ENCODE measurements around the gene EHD4. TPM values are rescaled to one million over a fixed set of nuclear protein-coding genes. Genes with fewer than 3 reads are reported as not detected.

The EHD4 gene
- total RNA-seq, 2 donors from 2014 or later: 13.8 to 16.9 TPM

DNA sequence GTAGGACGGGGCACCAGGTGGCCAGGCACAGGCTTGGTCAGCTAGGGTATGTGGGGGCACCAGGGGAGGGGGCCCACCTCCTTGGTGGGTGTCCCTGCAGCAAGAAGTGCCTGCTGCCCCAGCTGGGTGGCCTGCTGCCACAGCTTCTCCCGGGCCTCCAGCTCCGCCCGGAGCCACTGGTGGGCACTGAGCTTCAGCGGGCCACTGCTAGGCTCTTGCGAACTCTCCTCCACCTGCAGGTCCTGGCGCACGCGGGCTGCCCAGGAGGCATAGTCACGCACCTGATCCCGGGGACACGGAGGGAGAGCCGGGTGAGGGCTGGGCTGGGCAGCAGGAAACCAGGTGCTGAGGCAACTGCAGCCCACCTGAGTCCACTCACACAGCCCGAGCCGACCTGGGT lies 104.0 kb downstream of the EHD4 start:
- ATAC-seq (no peak), DNase-seq (no peak)
- Histone ChIP-seq H3K27me3 (no peaks in the 10 kb centered on the region), H3K27ac (no peak overlapping the region), H3K4me3 (no peak overlapping the region), H3K4me1 (no peaks in the 10 kb centered on the region), H3K36me3 (replicated peaks in 1 of 2; ENCODE audit: insufficient read depth in 1 of 2, low read depth in 2 of 2) (no peaks in the 10 kb centered on the region), H3K9me3 (no peaks in the 10 kb centered on the region)
- WGBS, 2 donors: 91 to 93% methylated on average over 10 to 15 of the region's 15 CpGs
- intact Hi-C loops (cut with DNase I): no loop called here
- TF ChIP-seq POLR2A (IDR thresholded peaks at IDR 0.05) (no peak), CTCF (IDR thresholded peaks at IDR 0.05) (no peak)

DNA sequence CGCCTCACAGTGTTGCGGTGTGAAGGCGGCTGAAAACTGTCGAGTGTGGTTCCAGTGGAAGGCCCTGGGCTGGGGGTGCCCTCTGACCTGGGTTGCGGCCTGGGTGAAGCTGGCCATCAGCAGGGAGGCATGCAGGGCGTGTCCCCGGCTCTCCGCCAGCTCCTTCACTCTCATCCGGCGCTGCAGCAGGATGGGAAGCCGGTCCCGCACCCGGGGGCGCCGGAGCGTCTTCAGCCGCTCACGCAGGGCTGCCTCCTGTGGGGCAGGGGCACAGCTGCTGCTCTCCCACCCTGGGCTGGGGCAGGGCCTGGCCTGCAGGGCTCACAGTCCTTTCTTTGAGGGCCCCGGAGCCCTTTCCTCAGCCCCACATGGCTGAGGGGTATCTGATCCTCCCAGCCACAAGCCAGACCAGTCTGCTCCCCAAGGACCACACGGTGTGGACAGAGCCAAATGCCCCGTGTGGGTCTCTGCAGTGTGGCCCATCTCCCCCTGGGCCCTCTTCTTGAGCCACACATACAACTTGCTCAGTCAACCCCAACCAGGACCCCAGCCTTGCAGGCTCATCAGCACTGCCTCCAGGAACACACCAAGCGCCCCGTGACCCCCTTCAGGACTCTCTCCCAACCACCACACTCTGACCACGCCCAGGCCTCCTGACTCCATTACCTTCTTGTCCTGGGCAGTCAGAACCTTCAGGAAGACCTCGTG lies 105.3 kb downstream of the EHD4 start:
- no peak overlapping the region for H3K27ac ChIP-seq
- no peaks in the 10 kb centered on the region for H3K9me3 ChIP-seq
- intact Hi-C loops (cut with DNase I): no loop called here
- H3K36me3 ChIP-seq (replicated peaks in 1 of 2; ENCODE audit: insufficient read depth in 1 of 2, low read depth in 2 of 2): no peaks in the 10 kb centered on the region
- no peaks in the 10 kb centered on the region for H3K4me1 ChIP-seq
- TF ChIP-seq POLR2A (IDR thresholded peaks at IDR 0.05) (no peak), CTCF (IDR thresholded peaks at IDR 0.05) (no peak)
- ATAC-seq: no peak
- no peak for DNase-seq
- H3K4me3 ChIP-seq: no peak overlapping the region
- no peaks in the 10 kb centered on the region for H3K27me3 ChIP-seq
- 85 to 86% methylated on average over 17 to 22 of the region's 25 CpGs for WGBS, 2 donors

- Histone ChIP-seq H3K4me1 (no peaks in the 10 kb centered on the region), H3K36me3 (replicated peaks in 1 of 2; ENCODE audit: insufficient read depth in 1 of 2, low read depth in 2 of 2) (no peaks in the 10 kb centered on the region), H3K9me3 (no peaks in the 10 kb centered on the region), H3K27me3 (no peaks in the 10 kb centered on the region), H3K4me3 (no peak overlapping the region), H3K27ac (no peak overlapping the region)
- WGBS, 2 donors: 78% methylated on average over 7 of the region's 8 CpGs; no CpG with 5 or more reads in 1 of the 2 donors
- DNase-seq: no peak
- TF ChIP-seq CTCF (IDR thresholded peaks at IDR 0.05): no peak
- TF ChIP-seq POLR2A (IDR thresholded peaks at IDR 0.05): no peak
- ATAC-seq: no peak
- intact Hi-C loops (cut with DNase I): no loop called here
Observed at GRCh38 chr15:41866263-41866703, 106.1 kb downstream of the EHD4 start.

DNA sequence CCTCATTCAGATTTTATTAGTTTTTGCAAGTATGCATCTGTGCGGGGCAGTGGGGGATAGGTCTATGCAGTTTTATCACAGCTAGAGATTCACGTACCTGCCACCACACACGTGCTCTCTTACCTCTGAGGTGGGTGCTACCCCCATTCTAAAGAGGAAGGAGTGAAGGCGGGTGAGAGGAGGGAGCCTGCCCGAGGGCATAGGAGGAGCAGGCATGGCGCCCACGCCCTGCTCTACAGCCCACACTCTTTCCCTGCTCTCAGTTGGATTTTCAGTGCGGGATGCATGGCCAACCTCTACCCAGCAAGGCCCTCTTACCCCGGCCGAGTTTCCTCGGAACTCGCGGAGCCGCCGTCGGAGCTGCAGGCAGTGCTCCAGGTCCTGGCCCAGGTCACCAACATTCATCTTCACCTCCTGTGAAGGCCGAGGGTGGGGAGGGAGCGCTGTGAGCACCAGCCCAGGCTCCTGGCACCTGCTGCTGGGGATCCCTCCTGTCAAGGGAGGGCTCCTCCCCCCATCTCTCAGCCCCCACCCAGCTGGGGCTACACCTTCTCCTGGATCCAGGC lies 106.8 kb downstream of the EHD4 start:
- intact Hi-C loops (cut with DNase I): no loop called here

More for the DNA sequence above, 106.8 kb downstream of the EHD4 start:
- Histone ChIP-seq H3K36me3 (replicated peaks in 1 of 2; ENCODE audit: insufficient read depth in 1 of 2, low read depth in 2 of 2) (no peaks in the 10 kb centered on the region), H3K9me3 (no peaks in the 10 kb centered on the region), H3K4me3 (no peak overlapping the region), H3K27me3 (no peaks in the 10 kb centered on the region), H3K27ac (no peak overlapping the region), H3K4me1 (no peaks in the 10 kb centered on the region)
- TF ChIP-seq CTCF (IDR thresholded peaks at IDR 0.05): no peak
- no peak for TF ChIP-seq POLR2A (IDR thresholded peaks at IDR 0.05)
- DNase-seq: no peak
- no peak for ATAC-seq
- WGBS, 2 donors: 76 to 88% methylated on average over 7 to 18 of the region's 18 CpGs

Measured in body of pancreas (tissue), 4 donors.